C4-2B (cell line): Measurements from ENCODE around the gene MAGI2.

Experiments
- H3K27ac ChIP-seq: fragments of 450-650 bp; 2 replicates; pipeline ENCODE4 v1.5.1; 2017
- CTCF ChIP-seq: fragments of 450-650 bp; conservative IDR thresholded peaks from 2 replicates; pipeline ENCODE4 v1.5.1; 2017; ENCODE audit warnings: mild to moderate bottlenecking
- ZFX ChIP-seq: fragments of 450-650 bp; IDR thresholded peaks from 2 replicates; pipeline ENCODE4 v1.6.1; 2017

MAGI2 gene

DNA sequence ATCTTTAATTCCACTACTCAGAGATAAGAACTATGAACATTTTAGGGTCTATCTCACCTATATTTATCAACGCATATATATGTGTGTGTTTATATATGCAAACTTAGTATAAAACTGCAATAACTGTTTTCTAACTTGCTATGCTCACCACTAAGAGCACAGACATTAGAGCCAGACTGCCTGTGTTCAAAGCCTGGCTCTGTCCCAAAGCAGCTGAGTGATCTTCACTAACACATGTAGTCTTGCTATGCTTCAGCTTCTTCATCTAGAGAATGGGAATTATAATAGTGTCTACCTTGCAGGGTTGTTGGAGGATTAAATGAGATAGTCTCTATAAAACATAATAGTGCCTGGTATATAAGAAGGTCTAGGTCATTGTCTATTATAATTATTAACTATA lies 165.5 kb downstream of the MAGI2 start:
- no peak overlapping the region for H3K27ac ChIP-seq
- TF ChIP-seq ZFX (no peak), CTCF (no peak)

DNA sequence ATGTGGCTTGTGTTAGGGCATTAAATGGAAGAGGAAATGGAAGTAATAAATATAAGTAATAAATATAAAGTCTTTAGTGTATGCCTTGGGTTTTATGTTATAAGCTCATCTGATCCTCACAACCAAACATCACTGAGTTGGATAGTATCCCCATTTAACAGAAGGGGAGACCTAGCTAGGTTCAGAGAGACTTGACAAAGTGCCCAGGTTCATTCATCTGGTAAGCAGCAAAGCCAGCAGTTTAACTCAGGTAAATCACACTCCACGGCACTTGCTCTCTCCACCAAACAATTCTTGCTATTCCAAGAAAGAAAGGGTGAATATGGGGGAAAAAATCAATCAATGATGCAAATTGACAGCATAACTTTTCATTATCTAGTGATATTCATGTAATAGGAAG lies 167.3 kb downstream of the MAGI2 start:
- no peak overlapping the region for H3K27ac ChIP-seq
- TF ChIP-seq CTCF = no peak

GRCh38 chr7:79285756-79286155 lies 167.7 kb downstream of the MAGI2 start:
- no peak overlapping the region for H3K27ac ChIP-seq

DNA sequence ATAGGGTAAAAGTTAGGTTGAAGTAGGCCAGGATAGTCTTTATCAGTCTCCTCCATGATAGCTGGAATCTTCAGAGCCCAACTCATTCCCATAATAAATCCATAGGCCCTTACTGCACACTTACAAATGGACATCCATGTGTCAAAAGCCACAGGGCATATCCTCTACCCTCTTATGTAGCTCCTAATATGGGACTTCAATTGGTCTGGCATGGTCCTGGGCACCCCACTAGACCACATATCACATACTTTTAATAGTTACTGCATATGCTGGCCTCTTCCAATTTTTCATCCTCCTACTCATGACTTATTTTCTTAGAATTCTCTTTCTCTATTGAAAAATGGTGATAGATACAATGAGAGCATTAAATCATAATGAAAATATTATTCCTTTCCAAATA lies 169.3 kb downstream of the MAGI2 start:
- no peak overlapping the region for H3K27ac ChIP-seq
- no peak for TF ChIP-seq ZFX
- no peak for TF ChIP-seq CTCF

More at GRCh38 chr7:79285756-79286155, 167.7 kb downstream of the MAGI2 start:
- TF ChIP-seq CTCF = no peak
- TF ChIP-seq ZFX = no peak

GRCh38 chr7:79282882-79283602 lies 170.4 kb downstream of the MAGI2 start:
- TF ChIP-seq CTCF (no peak), ZFX (no peak)
- no peak overlapping the region for H3K27ac ChIP-seq

- TF ChIP-seq CTCF = peak; percentile 36
- TF ChIP-seq ZFX = no peak
- H3K27ac ChIP-seq = no peak overlapping the region
Measured at GRCh38 chr7:79282070-79282694, 171.3 kb downstream of the MAGI2 start.

DNA sequence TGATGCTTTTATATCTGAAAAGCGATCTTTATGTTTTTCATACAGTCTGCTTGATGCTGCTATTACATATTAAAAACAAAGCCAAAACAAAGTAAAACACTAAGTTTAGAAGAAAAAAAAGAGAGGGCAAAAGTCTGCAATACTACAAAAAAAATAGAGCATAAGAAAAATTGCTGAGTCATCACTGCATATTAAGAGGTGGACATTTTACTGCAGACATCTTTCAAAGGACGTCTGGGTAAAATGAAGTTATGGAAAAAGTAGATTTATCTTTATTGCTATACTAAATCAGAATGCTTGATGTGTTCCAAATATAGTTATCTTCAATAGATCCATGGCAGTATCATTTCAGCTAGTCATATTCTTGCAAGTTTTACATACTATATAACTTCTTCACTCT lies 172.0 kb downstream of the MAGI2 start:
- H3K27ac ChIP-seq = no peak overlapping the region
- TF ChIP-seq CTCF (no peak), ZFX (no peak)
